Activated T-helper 1 cell treated with anti-CD3 and anti-CD28 coated beads, Interleukin-12 subunit alpha, Interleukin-12 subunit beta, Interleukin-2, Interleukin-4 antibody, amounts not matched to agents 30 ng/mL and 10 ng/mL and 1 ng/mL, durations not matched to agents 14 hours and 24 hours and 36 hours (primary cell): Measurements from ENCODE around the gene MAX. TPM values are rescaled to one million over a fixed set of nuclear protein-coding genes. Genes with fewer than 3 reads are reported as not detected.
"Not testable (repeated sequence)": the region's sequence is repeated elsewhere in the genome, so short reads cannot be mapped to it uniquely, and the experiment has no call there.

ENCODE experiments used
- DNase-seq: peaks from one replicate; pipeline ENCODE4 v3.0.0; 2021; ENCODE audit warnings: low spot score
- H3K27ac Mint-ChIP-seq: one replicate; pipeline ENCODE4 v1.8.0; 2021; ENCODE audit warnings: mild to moderate bottlenecking, mixed read lengths
- H3K27me3 Mint-ChIP-seq: one replicate; pipeline ENCODE4 v1.8.0; 2022; ENCODE audit warnings: mild to moderate bottlenecking, moderate library complexity, mixed read lengths; ENCODE audit not compliant: insufficient read depth
- H3K36me3 Mint-ChIP-seq: one replicate; pipeline ENCODE4 v1.8.0; 2021; ENCODE audit warnings: low read depth, mixed read lengths
- H3K4me1 Mint-ChIP-seq: one replicate; pipeline ENCODE4 v1.8.0; 2021; ENCODE audit warnings: low read depth, mixed read lengths
- H3K4me3 Mint-ChIP-seq: one replicate; pipeline ENCODE4 v1.8.0; 2021; ENCODE audit warnings: mild to moderate bottlenecking, moderate library complexity, mixed read lengths
- H3K9me3 Mint-ChIP-seq: one replicate; pipeline ENCODE4 v1.8.0; 2021; ENCODE audit warnings: mixed read lengths
- intact Hi-C: fragments of 100-400 bp; cut with micrococcal nuclease; formaldehyde crosslinking; loops from one replicate; pipeline ENCODE4 v1.15.1; 2024
- total RNA-seq: library from RNA; stranded (reverse); gene quantifications from 2 replicates; pipeline ENCODE4 v1.2.3, GENCODE V29; 2022

The MAX gene
- total RNA-seq, 1 donor from 2014 or later, result 135 TPM

GRCh38 chr14:65098586-65098985 lies 3.7 kb downstream of the MAX start:
- no peaks in the 10 kb centered on the region for H3K9me3 Mint-ChIP-seq
- no peak for DNase-seq
- peak overlapping the region; percentile 82 for H3K27ac Mint-ChIP-seq
- no peaks in the 10 kb centered on the region for H3K27me3 Mint-ChIP-seq
- peaks cover 33% of the 10 kb centered on the region for H3K36me3 Mint-ChIP-seq
- H3K4me1 Mint-ChIP-seq, result peaks cover 69% of the 10 kb centered on the region
- peak overlapping the region; percentile 73 for H3K4me3 Mint-ChIP-seq
- intact Hi-C loops, result no loop called here

- peak overlapping the region; percentile 23 for H3K4me3 Mint-ChIP-seq
- no peak for DNase-seq
- peaks cover 64% of the 10 kb centered on the region for H3K4me1 Mint-ChIP-seq
- peak overlapping the region; percentile 67 for H3K27ac Mint-ChIP-seq
- H3K9me3 Mint-ChIP-seq, result no peaks in the 10 kb centered on the region
- peaks cover 43% of the 10 kb centered on the region for H3K36me3 Mint-ChIP-seq
- intact Hi-C loops, result no loop called here
- H3K27me3 Mint-ChIP-seq, result no peaks in the 10 kb centered on the region
These were observed 5.8 kb downstream of the MAX start for GRCh38 chr14:65096323-65097089.

- no peaks in the 10 kb centered on the region for H3K27me3 Mint-ChIP-seq
- peaks cover 49% of the 10 kb centered on the region for H3K36me3 Mint-ChIP-seq
- intact Hi-C loops, result no loop called here
- peak overlapping the region; percentile 67 for H3K27ac Mint-ChIP-seq
- H3K9me3 Mint-ChIP-seq, result no peaks in the 10 kb centered on the region
- peak overlapping the region; percentile 23 for H3K4me3 Mint-ChIP-seq
- DNase-seq, result no peak
- peaks cover 61% of the 10 kb centered on the region for H3K4me1 Mint-ChIP-seq
These were observed 6.6 kb downstream of the MAX start for GRCh38 chr14:65095633-65096205.

- no peak overlapping the region for H3K4me3 Mint-ChIP-seq
- no peak overlapping the region for H3K27ac Mint-ChIP-seq
- H3K9me3 Mint-ChIP-seq, result peaks cover 18% of the 10 kb centered on the region
- H3K36me3 Mint-ChIP-seq, result peaks cover 65% of the 10 kb centered on the region
- intact Hi-C loops, result no loop called here
- no peak for DNase-seq
- H3K27me3 Mint-ChIP-seq, result no peaks in the 10 kb centered on the region
- peaks cover 39% of the 10 kb centered on the region for H3K4me1 Mint-ChIP-seq
These were observed 10.0 kb downstream of the MAX start for GRCh38 chr14:65092349-65092748.

- Mint-ChIP-seq H3K9me3 (peaks cover 31% of the 10 kb centered on the region), H3K4me1 (peaks cover 23% of the 10 kb centered on the region), H3K36me3 (peaks cover 74% of the 10 kb centered on the region)
- intact Hi-C loops, H3K4me3 Mint-ChIP-seq, H3K27ac Mint-ChIP-seq, DNase-seq, H3K27me3 Mint-ChIP-seq: not testable (repeated sequence)
These were observed 14.5 kb downstream of the MAX start for GRCh38 chr14:65087835-65088234.

- intact Hi-C loops, DNase-seq, H3K27me3 Mint-ChIP-seq, H3K4me3 Mint-ChIP-seq, H3K27ac Mint-ChIP-seq: not testable (repeated sequence)
- Mint-ChIP-seq H3K4me1 (peaks cover 33% of the 10 kb centered on the region), H3K36me3 (peaks cover 79% of the 10 kb centered on the region), H3K9me3 (peaks cover 31% of the 10 kb centered on the region)
These were observed 15.6 kb downstream of the MAX start for GRCh38 chr14:65086686-65087085.

GRCh38 chr14:65084554-65085505 lies 17.5 kb downstream of the MAX start:
- no peak overlapping the region for H3K4me3 Mint-ChIP-seq
- peaks cover 31% of the 10 kb centered on the region for H3K9me3 Mint-ChIP-seq
- intact Hi-C loops, result no loop called here
- no peaks in the 10 kb centered on the region for H3K27me3 Mint-ChIP-seq
- peaks cover 47% of the 10 kb centered on the region for H3K4me1 Mint-ChIP-seq
- H3K27ac Mint-ChIP-seq, result peak overlapping the region; percentile 2
- H3K36me3 Mint-ChIP-seq, result peaks cover 85% of the 10 kb centered on the region
- no peak for DNase-seq

- no peak for DNase-seq
- no peak overlapping the region for H3K4me3 Mint-ChIP-seq
- H3K9me3 Mint-ChIP-seq, result peaks cover 18% of the 10 kb centered on the region
- no peaks in the 10 kb centered on the region for H3K27me3 Mint-ChIP-seq
- peaks cover 57% of the 10 kb centered on the region for H3K4me1 Mint-ChIP-seq
- H3K27ac Mint-ChIP-seq, result no peak overlapping the region
- intact Hi-C loops, result no loop called here
- H3K36me3 Mint-ChIP-seq, result peaks cover 74% of the 10 kb centered on the region
These were observed 19.4 kb downstream of the MAX start for GRCh38 chr14:65082930-65083329.

GRCh38 chr14:65080960-65081747 lies 21.2 kb downstream of the MAX start:
- Mint-ChIP-seq H3K27ac (no peak overlapping the region), H3K9me3 (peaks cover 3% of the 10 kb centered on the region), H3K4me3 (no peak overlapping the region), H3K27me3 (no peaks in the 10 kb centered on the region), H3K36me3 (peaks cover 70% of the 10 kb centered on the region), H3K4me1 (peaks cover 57% of the 10 kb centered on the region)
- intact Hi-C loops, result no loop called here
- no peak for DNase-seq

- Mint-ChIP-seq H3K4me1 (peaks cover 61% of the 10 kb centered on the region), H3K4me3 (no peak overlapping the region), H3K27ac (no peak overlapping the region), H3K27me3 (no peaks in the 10 kb centered on the region), H3K36me3 (peaks cover 69% of the 10 kb centered on the region), H3K9me3 (no peaks in the 10 kb centered on the region)
- intact Hi-C loops, result no loop called here
- DNase-seq, result no peak
These were observed 22.5 kb downstream of the MAX start for GRCh38 chr14:65079768-65080167.

GRCh38 chr14:65079201-65079600 lies 23.1 kb downstream of the MAX start:
- peak overlapping the region; percentile 15 for H3K27ac Mint-ChIP-seq
- H3K4me3 Mint-ChIP-seq, result no peak overlapping the region
- H3K27me3 Mint-ChIP-seq, result no peaks in the 10 kb centered on the region
- no peaks in the 10 kb centered on the region for H3K9me3 Mint-ChIP-seq
- no peak for DNase-seq
- peaks cover 61% of the 10 kb centered on the region for H3K4me1 Mint-ChIP-seq
- intact Hi-C loops, result no loop called here
- H3K36me3 Mint-ChIP-seq, result peaks cover 71% of the 10 kb centered on the region

GRCh38 chr14:65077318-65077717 lies 25.0 kb downstream of the MAX start:
- no peak for DNase-seq

More at GRCh38 chr14:65077318-65077717, 25.0 kb downstream of the MAX start:
- no peak overlapping the region for H3K27ac Mint-ChIP-seq
- no peaks in the 10 kb centered on the region for H3K9me3 Mint-ChIP-seq
- intact Hi-C loops, result no loop called here
- no peak overlapping the region for H3K4me3 Mint-ChIP-seq
- H3K36me3 Mint-ChIP-seq, result peaks cover 60% of the 10 kb centered on the region
- H3K4me1 Mint-ChIP-seq, result peaks cover 57% of the 10 kb centered on the region
- no peaks in the 10 kb centered on the region for H3K27me3 Mint-ChIP-seq
